Neural cell (in vitro differentiated cells): ENCODE data around the gene CIAO1. TPM values are rescaled to one million over a fixed set of nuclear protein-coding genes. Genes with fewer than 3 reads are reported as not detected.

Experiments used
- H2AFZ ChIP-seq: fragments of 200-600, 300-800 bp; sonication (generic), shearing (Covaris generic); 2 replicates; pipeline ENCODE4 v1.6.0; 2014; ENCODE audit warnings: low read depth, mild to moderate bottlenecking, antibody characterized with exemption, low read length, moderate library complexity
- H3F3A ChIP-seq: fragments of 200-600 bp; shearing (Covaris generic); 2 replicates; pipeline ENCODE4 v1.6.1; 2016; ENCODE audit warnings: mild to moderate bottlenecking, moderate library complexity, mixed read lengths, antibody characterized with exemption, low read length; ENCODE audit not compliant: insufficient read depth, poor library complexity, severe bottlenecking
- H3K27ac ChIP-seq: fragments of 200-600, 300-800 bp; sonication (generic), shearing (Covaris generic); 2 replicates; pipeline ENCODE4 v1.5.1; 2014; ENCODE audit warnings: mild to moderate bottlenecking, low read length, moderate library complexity
- H3K27me3 ChIP-seq: fragments of 300-800, 200-600 bp; sonication (generic), shearing (Covaris generic); 2 replicates; pipeline ENCODE4 v1.6.0; 2014; ENCODE audit warnings: mild to moderate bottlenecking, low read depth, low read length, moderate library complexity; ENCODE audit not compliant: insufficient read depth
- H3K36me3 ChIP-seq: fragments of 300-800, 200-600 bp; sonication (generic), shearing (Covaris generic); 2 replicates; pipeline ENCODE4 v1.5.1; 2014; ENCODE audit warnings: mild to moderate bottlenecking, antibody characterized with exemption, low read length, moderate library complexity; ENCODE audit not compliant: insufficient read depth
- H3K4me2 ChIP-seq: fragments of 300-800, 200-600 bp; sonication (generic), shearing (Covaris generic); 2 replicates; pipeline ENCODE4 v1.6.0; 2014; ENCODE audit warnings: mild to moderate bottlenecking, low read length
- H3K4me3 ChIP-seq: fragments of 300-800, 200-600 bp; sonication (generic), shearing (Covaris generic); 2 replicates; pipeline ENCODE4 v1.5.1; 2014; ENCODE audit warnings: mild to moderate bottlenecking, low read length, moderate library complexity
- H3K79me2 ChIP-seq: fragments of 200-600 bp; shearing (Covaris generic); replicated peaks from 2 replicates; pipeline ENCODE4 v1.6.0; 2014; ENCODE audit warnings: mild to moderate bottlenecking, low read length, moderate library complexity; ENCODE audit not compliant: insufficient read depth
- H3K9ac ChIP-seq: fragments of 300-800, 200-600 bp; sonication (generic), shearing (Covaris generic); 2 replicates; pipeline ENCODE4 v1.6.1; 2016; ENCODE audit warnings: mild to moderate bottlenecking, low read length, mixed read lengths
- H3K9me2 ChIP-seq: fragments of 200-600 bp; shearing (Covaris generic); 2 replicates; pipeline ENCODE4 v1.6.1; 2016; ENCODE audit warnings: mild to moderate bottlenecking, low read length, mixed read lengths; ENCODE audit not compliant: insufficient read depth
- H3K9me3 ChIP-seq: fragments of 200-600, 300-800 bp; sonication (generic), shearing (Covaris generic); 2 replicates; pipeline ENCODE4 v1.6.1; 2016; ENCODE audit warnings: mild to moderate bottlenecking, mixed run types, low read length, moderate library complexity, mixed read lengths
- H4K20me1 ChIP-seq: fragments of 200-600 bp; shearing (Covaris generic); 2 replicates; pipeline ENCODE4 v1.6.1; 2016; ENCODE audit warnings: mild to moderate bottlenecking, mixed run types; ENCODE audit not compliant: insufficient read depth
- EP300 ChIP-seq: fragments of 450-650 bp; conservative IDR thresholded peaks from 2 replicates; pipeline ENCODE4 v1.6.1; 2014; ENCODE audit warnings: antibody characterized with exemption, mild to moderate bottlenecking, moderate library complexity; ENCODE audit not compliant: poor library complexity, severe bottlenecking
- EZH2 ChIP-seq: fragments of 200-600, 300-800 bp; shearing (Covaris generic), sonication (generic); IDR thresholded peaks from 2 replicates; pipeline ENCODE4 v1.6.1; 2014; ENCODE audit warnings: antibody characterized with exemption, low read length, borderline replicate concordance, mild to moderate bottlenecking; ENCODE audit not compliant: insufficient read depth, poor library complexity, severe bottlenecking
- MXI1 ChIP-seq: fragments of 450-650 bp; conservative IDR thresholded peaks from 2 replicates; pipeline ENCODE4 v1.6.1; 2014; ENCODE audit warnings: antibody characterized with exemption, mild to moderate bottlenecking; ENCODE audit not compliant: poor library complexity, severe bottlenecking
- POLR2AphosphoS5 ChIP-seq: IDR thresholded peaks from 2 replicates; pipeline ENCODE4 v1.6.1; 2012
- RAD21 ChIP-seq: fragments of 450-650 bp; conservative IDR thresholded peaks from 2 replicates; pipeline ENCODE4 v1.6.1; 2014; ENCODE audit warnings: antibody characterized with exemption, mild to moderate bottlenecking, moderate library complexity
- SMC3 ChIP-seq: fragments of 450-650 bp; conservative IDR thresholded peaks from 2 replicates; pipeline ENCODE4 v1.6.1; 2014; ENCODE audit warnings: antibody characterized with exemption, mild to moderate bottlenecking, moderate library complexity; ENCODE audit not compliant: poor library complexity
- TAF1 ChIP-seq: IDR thresholded peaks from 2 replicates; pipeline ENCODE4 v1.6.1; 2012; ENCODE audit warnings: low read depth
- polyA plus RNA-seq: library from polyadenylated mRNA; depleted of rRNA; stranded (reverse); fragments of >200 nt; gene quantifications from 2 replicates; pipeline ENCODE4 v1.2.3, GENCODE V29; 2014
- TF ChIP-seq, protein P1 (sequence below): fragments of 450-650 bp; IDR thresholded peaks from 2 replicates; pipeline ENCODE4 v1.5.1; 2014; ENCODE audit warnings: antibody characterized with exemption, mild to moderate bottlenecking, moderate library complexity; ENCODE audit not compliant: poor library complexity, severe bottlenecking
- TF ChIP-seq, protein P2 (sequence below): IDR thresholded peaks from 2 replicates; pipeline ENCODE4 v1.6.1; 2012; ENCODE audit warnings: borderline replicate concordance

CIAO1 gene
- polyA plus RNA-seq, 1 donor from 2014 or later = 182 TPM

DNA sequence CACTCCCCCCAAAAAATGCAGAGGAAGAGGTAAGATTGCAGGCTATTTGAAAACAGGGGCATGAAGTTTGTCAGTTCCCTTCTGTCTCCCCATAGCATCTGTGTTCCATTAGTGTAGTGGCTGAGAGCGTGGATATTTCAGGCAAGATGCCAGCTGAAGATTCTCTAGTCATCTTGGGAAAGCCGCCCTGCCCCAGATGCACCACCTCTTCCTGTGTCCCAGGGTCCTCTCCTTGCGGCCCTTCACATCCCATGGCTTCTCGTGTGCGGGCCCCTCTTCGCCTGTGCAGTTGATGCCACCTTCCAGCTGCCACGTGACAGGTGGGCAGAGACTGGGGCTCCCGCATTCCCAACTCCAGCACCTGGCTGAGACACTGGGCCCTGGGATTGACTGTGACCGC lies 16.4 kb upstream of the CIAO1 start:
- Histone ChIP-seq H2AFZ (no peak overlapping the region), H3K4me2 (no peak overlapping the region), H3F3A (no peaks in the 10 kb centered on the region), H3K79me2 (no peaks in the 10 kb centered on the region), H3K9me3 (no peaks in the 10 kb centered on the region), H4K20me1 (no peaks in the 10 kb centered on the region), H3K4me3 (no peak overlapping the region), H3K36me3 (no peaks in the 10 kb centered on the region), H3K9me2 (no peaks in the 10 kb centered on the region), H3K27me3 (no peaks in the 10 kb centered on the region), H3K27ac (no peak overlapping the region), H3K9ac (no peak overlapping the region)
- TF ChIP-seq MXI1 = no peak
- TF ChIP-seq, protein P1, sequence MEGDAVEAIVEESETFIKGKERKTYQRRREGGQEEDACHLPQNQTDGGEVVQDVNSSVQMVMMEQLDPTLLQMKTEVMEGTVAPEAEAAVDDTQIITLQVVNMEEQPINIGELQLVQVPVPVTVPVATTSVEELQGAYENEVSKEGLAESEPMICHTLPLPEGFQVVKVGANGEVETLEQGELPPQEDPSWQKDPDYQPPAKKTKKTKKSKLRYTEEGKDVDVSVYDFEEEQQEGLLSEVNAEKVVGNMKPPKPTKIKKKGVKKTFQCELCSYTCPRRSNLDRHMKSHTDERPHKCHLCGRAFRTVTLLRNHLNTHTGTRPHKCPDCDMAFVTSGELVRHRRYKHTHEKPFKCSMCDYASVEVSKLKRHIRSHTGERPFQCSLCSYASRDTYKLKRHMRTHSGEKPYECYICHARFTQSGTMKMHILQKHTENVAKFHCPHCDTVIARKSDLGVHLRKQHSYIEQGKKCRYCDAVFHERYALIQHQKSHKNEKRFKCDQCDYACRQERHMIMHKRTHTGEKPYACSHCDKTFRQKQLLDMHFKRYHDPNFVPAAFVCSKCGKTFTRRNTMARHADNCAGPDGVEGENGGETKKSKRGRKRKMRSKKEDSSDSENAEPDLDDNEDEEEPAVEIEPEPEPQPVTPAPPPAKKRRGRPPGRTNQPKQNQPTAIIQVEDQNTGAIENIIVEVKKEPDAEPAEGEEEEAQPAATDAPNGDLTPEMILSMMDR = no peak
- TF ChIP-seq, protein P2, sequence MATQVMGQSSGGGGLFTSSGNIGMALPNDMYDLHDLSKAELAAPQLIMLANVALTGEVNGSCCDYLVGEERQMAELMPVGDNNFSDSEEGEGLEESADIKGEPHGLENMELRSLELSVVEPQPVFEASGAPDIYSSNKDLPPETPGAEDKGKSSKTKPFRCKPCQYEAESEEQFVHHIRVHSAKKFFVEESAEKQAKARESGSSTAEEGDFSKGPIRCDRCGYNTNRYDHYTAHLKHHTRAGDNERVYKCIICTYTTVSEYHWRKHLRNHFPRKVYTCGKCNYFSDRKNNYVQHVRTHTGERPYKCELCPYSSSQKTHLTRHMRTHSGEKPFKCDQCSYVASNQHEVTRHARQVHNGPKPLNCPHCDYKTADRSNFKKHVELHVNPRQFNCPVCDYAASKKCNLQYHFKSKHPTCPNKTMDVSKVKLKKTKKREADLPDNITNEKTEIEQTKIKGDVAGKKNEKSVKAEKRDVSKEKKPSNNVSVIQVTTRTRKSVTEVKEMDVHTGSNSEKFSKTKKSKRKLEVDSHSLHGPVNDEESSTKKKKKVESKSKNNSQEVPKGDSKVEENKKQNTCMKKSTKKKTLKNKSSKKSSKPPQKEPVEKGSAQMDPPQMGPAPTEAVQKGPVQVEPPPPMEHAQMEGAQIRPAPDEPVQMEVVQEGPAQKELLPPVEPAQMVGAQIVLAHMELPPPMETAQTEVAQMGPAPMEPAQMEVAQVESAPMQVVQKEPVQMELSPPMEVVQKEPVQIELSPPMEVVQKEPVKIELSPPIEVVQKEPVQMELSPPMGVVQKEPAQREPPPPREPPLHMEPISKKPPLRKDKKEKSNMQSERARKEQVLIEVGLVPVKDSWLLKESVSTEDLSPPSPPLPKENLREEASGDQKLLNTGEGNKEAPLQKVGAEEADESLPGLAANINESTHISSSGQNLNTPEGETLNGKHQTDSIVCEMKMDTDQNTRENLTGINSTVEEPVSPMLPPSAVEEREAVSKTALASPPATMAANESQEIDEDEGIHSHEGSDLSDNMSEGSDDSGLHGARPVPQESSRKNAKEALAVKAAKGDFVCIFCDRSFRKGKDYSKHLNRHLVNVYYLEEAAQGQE = no peak

DNA sequence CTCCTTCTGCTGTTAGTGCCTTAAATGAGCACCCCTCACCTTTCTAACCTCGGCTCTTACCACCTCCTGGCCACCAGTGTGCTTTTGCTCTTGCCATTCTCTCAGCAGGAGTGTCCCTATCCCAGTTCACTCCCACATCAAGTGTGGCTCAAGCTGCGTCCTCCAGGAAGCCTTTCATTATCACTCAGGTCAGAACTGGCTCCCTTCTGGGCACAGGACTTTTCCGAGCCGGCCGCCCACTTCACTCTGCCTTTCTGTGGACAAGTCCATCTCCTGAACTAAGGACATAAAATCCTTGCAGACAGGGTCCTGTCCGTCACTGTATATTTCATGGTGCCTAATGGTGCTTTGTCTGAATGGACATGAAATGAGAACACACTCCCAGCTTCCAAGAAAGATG lies 15.8 kb upstream of the CIAO1 start:
- no peak overlapping the region for H3K4me3 ChIP-seq
- no peaks in the 10 kb centered on the region for H3K27me3 ChIP-seq
- H3K9ac ChIP-seq = no peak overlapping the region
- no peaks in the 10 kb centered on the region for H3K9me3 ChIP-seq
- no peaks in the 10 kb centered on the region for H3K79me2 ChIP-seq
- no peak overlapping the region for H3K4me2 ChIP-seq
- no peak overlapping the region for H2AFZ ChIP-seq
- no peak for TF ChIP-seq MXI1
- TF ChIP-seq SMC3 = no peak
- no peak for TF ChIP-seq RAD21
- TF ChIP-seq EP300 = no peak
- no peak for TF ChIP-seq EZH2
- TF ChIP-seq, protein P1 = no peak
- no peak for TF ChIP-seq POLR2AphosphoS5
- no peak for TF ChIP-seq TAF1
- TF ChIP-seq, protein P2 = no peak
- H4K20me1 ChIP-seq = no peaks in the 10 kb centered on the region
- H3F3A ChIP-seq = no peaks in the 10 kb centered on the region
- H3K36me3 ChIP-seq = no peaks in the 10 kb centered on the region
- H3K9me2 ChIP-seq = no peaks in the 10 kb centered on the region
- H3K27ac ChIP-seq = no peak overlapping the region
